ENCODE data around the gene RALBP1.
"Not testable (repeated sequence)": the region's sequence is repeated elsewhere in the genome, so short reads cannot be mapped to it uniquely, and the experiment has no call there.

The RALBP1 gene

DNA sequence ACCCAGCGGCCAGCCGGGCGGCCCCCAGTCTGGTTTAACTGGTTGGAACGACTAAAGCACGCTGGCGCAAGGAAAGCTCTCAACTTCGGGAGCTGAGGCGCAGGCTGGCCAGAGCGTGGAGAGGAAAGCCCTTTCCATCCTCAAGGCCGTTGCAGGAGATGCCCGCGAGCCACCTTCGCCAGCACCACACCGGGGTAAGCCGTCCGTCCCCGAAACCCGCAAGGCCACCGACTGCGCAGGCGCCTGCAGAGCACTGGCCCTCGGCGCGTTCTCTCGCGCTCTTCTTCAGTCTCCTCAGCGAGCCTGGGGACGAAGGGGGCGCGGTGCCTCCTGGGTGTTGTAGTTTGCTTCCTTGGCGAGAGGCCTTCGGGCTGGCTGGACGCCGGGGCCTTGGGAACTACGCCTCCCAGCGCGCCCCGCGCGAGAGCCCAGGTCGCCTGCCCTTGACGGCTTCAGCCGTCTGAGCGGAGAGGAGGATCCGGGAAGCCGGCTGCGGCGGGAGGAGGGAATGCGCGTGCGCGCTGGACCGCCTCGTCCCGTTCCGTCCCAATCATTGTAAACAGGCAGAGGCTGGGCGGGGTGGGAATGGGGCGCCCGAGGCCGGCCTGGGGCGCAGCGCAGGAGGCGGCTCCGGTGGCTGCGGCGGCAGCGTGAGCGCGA, at the start of gene RALBP1:
Gene RALBP1, plus strand, starts transcription at position 531 of the 660 bp plus-strand sequence. CDS start 37,533 bp downstream, outside the sequence.
- DNase-seq = peak; percentile 99

DNA sequence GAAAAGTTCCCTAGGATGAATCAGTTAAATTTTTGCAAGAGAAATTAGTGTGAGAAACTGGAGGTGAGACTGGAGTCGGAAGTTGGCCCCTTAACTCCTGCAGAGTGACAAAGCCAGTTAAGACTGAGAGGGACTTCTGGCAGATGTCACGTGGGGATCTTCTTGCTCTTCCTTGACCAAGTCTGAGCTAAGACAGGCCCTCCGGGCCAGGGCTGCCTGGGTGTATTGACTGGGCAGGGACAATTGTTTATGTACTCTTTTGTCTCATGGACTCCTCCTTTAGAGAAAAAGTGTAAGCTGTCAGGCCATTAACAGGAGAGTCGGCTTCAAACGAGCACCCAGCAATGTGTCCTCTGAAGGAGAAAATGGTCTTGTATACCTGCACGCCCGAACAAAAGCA, 48.6 kb upstream of the RALBP1 start:
- DNase-seq = no peak

DNA sequence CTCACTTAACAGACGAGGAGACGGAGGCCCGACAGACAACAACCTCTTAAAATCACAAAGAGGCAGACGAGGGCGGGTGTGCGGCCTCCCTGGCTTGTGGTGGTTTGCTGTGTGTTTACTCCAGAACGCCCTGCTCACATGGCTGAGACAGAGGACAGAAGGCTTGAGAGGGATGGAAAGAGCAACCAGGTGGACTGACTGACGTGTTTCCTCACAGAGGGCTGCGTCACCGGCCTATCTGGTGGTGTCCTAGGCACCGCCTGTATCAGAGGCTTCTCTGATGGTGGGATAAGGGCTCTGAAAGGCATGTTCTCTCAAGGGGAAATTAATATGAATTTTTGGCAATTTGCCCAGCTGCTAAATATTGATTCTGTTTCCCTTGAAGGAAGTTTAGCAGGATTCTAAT, 47.0 kb upstream of the RALBP1 start:
- no peak for DNase-seq

DNA sequence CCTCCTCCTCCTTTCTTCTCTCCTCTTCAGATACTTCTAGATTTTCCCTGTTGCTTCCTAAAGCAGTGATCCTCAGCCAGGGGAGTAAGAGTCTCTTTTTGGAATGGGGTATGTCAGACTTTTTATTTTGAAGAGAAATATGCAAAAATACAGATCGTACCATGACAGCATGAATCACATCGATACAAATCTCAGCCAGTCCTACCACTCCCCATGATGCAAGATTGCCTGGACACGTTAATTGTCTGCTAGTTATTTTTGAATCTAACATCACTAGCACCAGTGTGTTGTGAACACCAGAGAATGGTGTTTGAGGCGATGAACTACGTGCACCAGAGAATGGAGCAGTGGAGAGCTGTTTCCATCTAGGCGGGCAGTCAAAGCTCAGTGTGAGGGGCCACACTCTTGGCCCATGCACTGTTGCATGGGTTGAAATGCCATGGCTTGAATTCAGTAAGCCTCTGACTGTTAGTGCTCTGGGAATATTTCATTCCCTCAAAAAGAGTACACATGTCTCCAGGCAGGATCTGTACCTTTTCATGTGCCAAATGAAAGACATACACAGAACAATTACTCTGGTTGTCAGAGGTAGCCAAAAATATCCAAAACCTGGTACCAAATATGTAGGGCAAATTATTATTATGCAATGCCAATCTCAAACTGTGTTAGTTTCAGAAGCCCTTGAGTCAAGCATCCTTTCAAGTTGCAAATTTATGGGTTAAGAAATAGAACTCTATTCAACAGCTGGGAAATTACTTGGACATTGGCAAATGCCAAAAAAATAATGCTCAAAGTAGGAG, 46.3 kb upstream of the RALBP1 start:
- no peak for DNase-seq

DNA sequence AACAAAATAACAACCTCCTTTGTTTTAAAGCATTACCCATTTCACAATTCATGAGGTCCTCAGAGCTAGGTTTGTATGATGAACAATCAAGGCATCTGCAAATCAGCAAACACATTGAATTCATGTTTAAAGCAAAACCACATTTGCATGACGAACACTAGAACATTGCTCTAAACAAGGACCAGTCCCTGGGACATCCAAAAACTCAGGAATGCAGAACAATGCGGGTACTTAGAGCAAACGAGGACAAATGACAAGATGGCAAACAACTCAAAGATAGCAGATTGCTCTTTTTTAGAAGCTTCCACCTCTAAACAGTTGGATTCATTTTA, 45.7 kb upstream of the RALBP1 start:
- DNase-seq = no peak

DNA sequence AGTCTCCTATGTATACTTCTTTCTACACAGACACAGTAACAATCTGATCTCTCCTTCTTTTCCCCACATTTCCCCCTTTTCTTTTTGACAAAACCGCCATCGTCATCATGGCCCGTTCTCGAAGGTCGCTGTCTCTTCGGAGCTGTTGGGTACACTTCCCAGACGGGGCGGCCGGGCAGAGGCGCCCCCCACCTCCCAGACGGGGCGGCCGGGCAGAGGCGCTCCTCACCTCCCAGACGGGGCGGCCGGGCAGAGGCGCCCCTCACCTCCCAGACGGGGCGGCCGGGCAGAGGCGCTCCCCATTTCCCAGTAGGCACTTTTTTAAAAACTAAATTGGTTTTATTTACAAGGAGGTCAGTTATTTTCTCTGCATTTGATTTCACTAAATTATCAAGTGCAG, 45.0 kb upstream of the RALBP1 start:
- DNase-seq = not testable (repeated sequence)

DNA sequence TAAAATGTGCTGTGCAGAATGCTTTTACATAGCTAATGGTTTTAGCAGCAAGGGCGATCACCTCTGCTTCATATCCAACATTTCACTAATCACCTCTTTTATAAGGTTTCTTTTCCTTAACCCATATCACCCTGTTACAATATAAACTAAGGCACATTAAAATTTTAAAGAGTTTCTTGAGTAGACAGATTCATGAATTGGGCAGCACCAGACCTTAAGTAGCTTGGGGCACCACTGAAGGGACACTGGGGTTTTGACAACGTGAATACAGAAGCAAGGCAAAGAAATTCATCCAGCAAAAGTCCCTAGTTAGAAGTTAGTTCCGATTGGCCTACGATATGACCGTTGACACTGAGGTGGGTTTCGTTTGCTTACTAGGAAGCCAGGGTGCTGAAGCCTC, 44.0 kb upstream of the RALBP1 start:
- DNase-seq = no peak

DNA sequence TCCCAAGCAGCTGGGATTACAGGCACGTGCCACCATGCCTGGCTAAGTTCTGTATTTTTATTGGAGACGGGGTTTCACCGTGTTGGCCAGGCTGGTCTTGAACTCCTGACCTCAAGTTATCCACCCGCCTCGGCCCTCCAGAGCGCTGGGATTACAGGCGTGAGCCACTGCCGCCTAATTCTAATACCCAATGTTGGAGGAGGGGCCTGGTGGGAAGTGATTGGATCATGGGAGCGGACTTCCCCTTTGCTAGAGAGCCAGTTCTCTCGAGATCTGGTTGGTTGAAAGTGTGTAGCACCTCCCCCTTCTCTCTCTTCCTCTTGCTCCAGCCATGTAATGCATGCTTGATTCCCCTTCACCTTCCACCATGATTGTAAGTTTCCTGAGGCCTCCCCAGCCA, 42.2 kb upstream of the RALBP1 start:
- not testable (repeated sequence) for DNase-seq

- no peak for DNase-seq
Measured at GRCh38 chr18:9433671-9434121, 41.6 kb upstream of the RALBP1 start.

GRCh38 chr18:9434122-9434701, 41.1 kb upstream of the RALBP1 start:
- DNase-seq = no peak

DNA sequence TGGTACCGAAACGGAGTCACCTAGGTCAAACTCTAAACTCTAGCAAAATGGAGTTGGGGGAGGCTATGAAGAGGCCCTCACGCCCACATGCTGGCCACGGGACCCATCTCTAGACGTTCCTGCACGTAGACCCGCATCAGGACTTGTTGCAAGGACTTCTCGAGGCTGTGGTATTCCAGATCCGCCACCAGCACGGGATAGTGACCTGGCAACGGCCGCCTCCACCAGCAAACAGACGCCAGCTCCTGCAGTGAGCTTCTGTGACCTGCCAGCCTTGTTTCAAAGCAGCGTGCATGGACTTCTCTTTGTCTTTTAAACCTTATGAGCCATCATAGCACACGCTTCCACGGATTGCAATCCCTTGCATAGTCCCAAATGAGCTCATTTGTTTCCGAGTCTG, 40.3 kb upstream of the RALBP1 start:
- DNase-seq = no peak

GRCh38 chr18:9436206-9436929, 38.9 kb upstream of the RALBP1 start:
- no peak for DNase-seq

- no peak for DNase-seq
Measured at GRCh38 chr18:9437021-9437437, 38.3 kb upstream of the RALBP1 start.

DNA sequence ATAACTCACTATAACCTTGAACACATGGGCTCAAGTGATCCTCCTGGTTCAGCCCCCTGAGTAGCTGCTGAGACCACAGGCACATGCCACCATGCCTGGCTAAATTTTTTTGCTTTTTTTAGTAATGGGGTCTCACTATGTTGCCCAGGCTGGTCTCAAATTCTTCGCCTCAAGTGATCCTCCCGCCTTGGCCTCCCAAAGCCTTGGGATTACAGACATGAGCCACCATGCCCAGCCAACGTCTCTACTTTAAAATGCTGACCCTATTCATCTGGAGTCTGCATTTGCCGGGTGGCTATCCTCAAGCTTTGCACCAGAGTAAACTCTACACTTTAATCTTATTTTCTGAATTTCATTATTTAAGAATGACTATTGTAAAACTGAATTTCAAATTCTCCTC, 37.6 kb upstream of the RALBP1 start:
- no peak for DNase-seq

DNA sequence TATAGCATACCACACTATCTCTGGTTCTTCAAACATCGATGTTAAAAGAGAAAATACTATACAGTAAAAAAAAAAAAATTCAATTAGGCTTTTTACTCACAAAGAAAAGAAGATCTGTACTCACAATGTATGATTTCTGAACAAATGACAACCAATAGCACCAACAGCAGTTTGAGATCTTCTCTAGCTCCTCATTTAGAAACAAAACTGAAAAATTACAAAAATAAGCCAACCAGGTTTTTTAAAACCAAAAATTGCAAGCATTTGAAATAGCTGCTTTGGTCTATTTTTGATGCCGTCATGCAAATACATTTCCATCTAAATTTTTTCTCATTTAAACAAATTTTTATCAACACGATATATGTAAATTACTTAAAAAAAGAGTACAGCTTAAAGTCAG, 34.3 kb upstream of the RALBP1 start:
- DNase-seq = no peak

DNA sequence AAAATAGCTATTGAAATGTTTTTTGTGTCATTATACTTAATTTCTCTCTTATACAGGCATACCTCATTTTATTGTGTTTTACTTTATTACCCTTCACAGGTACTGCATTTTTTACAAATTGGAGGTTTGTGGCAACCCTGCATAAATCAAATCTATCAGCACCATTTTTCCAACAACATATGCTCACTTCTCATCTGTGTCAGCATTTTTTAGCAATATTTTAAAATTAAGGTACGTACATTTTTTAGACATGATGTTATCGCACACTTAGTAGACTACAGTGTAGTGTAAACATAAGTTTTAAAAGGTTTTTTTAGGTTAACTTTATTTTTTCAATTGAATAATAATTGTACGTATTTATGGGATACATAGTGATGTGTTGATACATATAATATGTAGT, 30.8 kb upstream of the RALBP1 start:
- DNase-seq = no peak

- DNase-seq = no peak
Measured at GRCh38 chr18:9446839-9447238, 28.5 kb upstream of the RALBP1 start.

GRCh38 chr18:9447334-9447733, 28.0 kb upstream of the RALBP1 start:
- no peak for DNase-seq

GRCh38 chr18:9449600-9450414, 25.5 kb upstream of the RALBP1 start:
- DNase-seq = no peak

- DNase-seq = not testable (repeated sequence)
Measured at GRCh38 chr18:9450920-9451319, 24.4 kb upstream of the RALBP1 start.

- no peak for DNase-seq
Measured at GRCh38 chr18:9453283-9453682, 22.0 kb upstream of the RALBP1 start.

- no peak for DNase-seq
Measured at GRCh38 chr18:9454061-9454703, 21.1 kb upstream of the RALBP1 start.

Measured in stimulated activated naive CD4-positive, alpha-beta T cell treated with Interleukin-2 at 50 U/mL for 16 hours (primary cell).